Right renal cortex interstitium (tissue), 3 donors: Measurements from ENCODE around the gene GRB7. TPM values are rescaled to one million over a fixed set of nuclear protein-coding genes. Genes with fewer than 3 reads are reported as not detected.
"Not testable (repeated sequence)": the region's sequence is repeated elsewhere in the genome, so short reads cannot be mapped to it uniquely, and the experiment has no call there.

Source experiments
- DNase-seq, 3 donors: peaks; one replicate each; pipeline ENCODE4 v3.0.0-alpha.2; 2013; ENCODE audit warnings: low read depth in 3 of 3, low spot score in 2 of 3
- polyA plus RNA-seq, 3 donors: library from polyadenylated mRNA; unstranded; fragments of 120-200 nt; gene quantifications; one replicate each; pipeline ENCODE4 v1.2.1, GENCODE V29; 2013; ENCODE audit not compliant: insufficient read length in 3 of 3

Gene GRB7
- polyA plus RNA-seq, 3 donors = 29.0 to 31.9 (median 30.6) TPM

GRCh38 chr17:39750131-39751015 lies 12.6 kb downstream of the GRB7 start:
- no peak for DNase-seq

- DNase-seq = no peak
Observed at GRCh38 chr17:39751016-39751543, 13.3 kb downstream of the GRB7 start.

- DNase-seq = no peak
Observed at GRCh38 chr17:39751637-39752036, 13.9 kb downstream of the GRB7 start.

- no peak for DNase-seq
Observed at GRCh38 chr17:39752241-39752881, 14.6 kb downstream of the GRB7 start.

- no peak for DNase-seq
Observed at GRCh38 chr17:39753514-39754160, 15.9 kb downstream of the GRB7 start.

- no peak for DNase-seq
Observed at GRCh38 chr17:39754161-39754957, 16.6 kb downstream of the GRB7 start.

- DNase-seq = no peak
Observed at GRCh38 chr17:39754958-39755553, 17.3 kb downstream of the GRB7 start.

GRCh38 chr17:39755554-39756379 lies 18.0 kb downstream of the GRB7 start:
- DNase-seq = no peak

GRCh38 chr17:39756380-39757079 lies 18.8 kb downstream of the GRB7 start:
- no peak for DNase-seq

- no peak for DNase-seq
Observed at GRCh38 chr17:39757176-39757662, 19.5 kb downstream of the GRB7 start.

- DNase-seq = no peak
Observed at GRCh38 chr17:39757931-39758873, 20.5 kb downstream of the GRB7 start.

- DNase-seq = no peak
Observed at GRCh38 chr17:39759204-39759603, 21.5 kb downstream of the GRB7 start.

GRCh38 chr17:39761861-39762496 lies 24.2 kb downstream of the GRB7 start:
- DNase-seq = no peak

- DNase-seq = no peak
Observed at GRCh38 chr17:39763051-39763820, 25.5 kb downstream of the GRB7 start.

- DNase-seq = not testable (repeated sequence)
Observed at GRCh38 chr17:39764171-39764570, 26.4 kb downstream of the GRB7 start.

GRCh38 chr17:39765175-39765574 lies 27.4 kb downstream of the GRB7 start:
- DNase-seq = no peak
